Activated CD8-positive, alpha-beta T cell treated with anti-CD3 and anti-CD28 coated beads, Interleukin-2, amount 10 ng/mL, durations not matched to agents 7 days and 5 days (primary cell): ENCODE data around the gene TP53INP2. TPM values are rescaled to one million over a fixed set of nuclear protein-coding genes. Genes with fewer than 3 reads are reported as not detected.

Experiments used
- ATAC-seq: fragments of 150-1000 bp; cut with Tn5 transposase; one replicate; pipeline ENCODE4 v1.10.0; 2021; ENCODE audit warnings: moderate library complexity
- CTCF ChIA-PET: fragments of 350-600 bp; sonication (Branson Sonifier 250); formaldehyde crosslinking; loops from one replicate; lab custom pipeline; 2021; ENCODE audit warnings: antibody characterized with exemption; lab: Charles Lee
- POLR2A ChIA-PET: fragments of 350-600 bp; sonication (Branson Sonifier 250); formaldehyde crosslinking; loops from one replicate; lab custom pipeline; 2021; ENCODE audit warnings: antibody characterized with exemption; lab: Charles Lee
- DNase-seq: peaks from one replicate; pipeline ENCODE4 v3.0.0-alpha.2; 2020
- H3K27ac Mint-ChIP-seq: one replicate; pipeline ENCODE4 v1.8.0; 2021; ENCODE audit warnings: mild to moderate bottlenecking, mixed read lengths
- H3K27me3 Mint-ChIP-seq: one replicate; pipeline ENCODE4 v1.8.0; 2021; ENCODE audit warnings: low read depth, mixed read lengths
- H3K36me3 Mint-ChIP-seq: one replicate; pipeline ENCODE4 v1.8.0; 2021; ENCODE audit warnings: low read depth, mixed read lengths
- H3K4me1 Mint-ChIP-seq: one replicate; pipeline ENCODE4 v1.8.0; 2021; ENCODE audit warnings: low read depth, mixed read lengths
- H3K4me3 Mint-ChIP-seq: one replicate; pipeline ENCODE4 v1.8.0; 2021; ENCODE audit warnings: mild to moderate bottlenecking, mixed read lengths
- H3K9me3 Mint-ChIP-seq: one replicate; pipeline ENCODE4 v1.8.0; 2022; ENCODE audit warnings: mixed read lengths; ENCODE audit not compliant: insufficient read depth
- total RNA-seq, 2 experiments: library from RNA; stranded (reverse); gene quantifications; one replicate each; pipeline ENCODE4 v1.2.3, GENCODE V29; 2021

TP53INP2 gene
- total RNA-seq, 2 experiments from 2014 or later = 2.0 to 2.1 TPM

DNA sequence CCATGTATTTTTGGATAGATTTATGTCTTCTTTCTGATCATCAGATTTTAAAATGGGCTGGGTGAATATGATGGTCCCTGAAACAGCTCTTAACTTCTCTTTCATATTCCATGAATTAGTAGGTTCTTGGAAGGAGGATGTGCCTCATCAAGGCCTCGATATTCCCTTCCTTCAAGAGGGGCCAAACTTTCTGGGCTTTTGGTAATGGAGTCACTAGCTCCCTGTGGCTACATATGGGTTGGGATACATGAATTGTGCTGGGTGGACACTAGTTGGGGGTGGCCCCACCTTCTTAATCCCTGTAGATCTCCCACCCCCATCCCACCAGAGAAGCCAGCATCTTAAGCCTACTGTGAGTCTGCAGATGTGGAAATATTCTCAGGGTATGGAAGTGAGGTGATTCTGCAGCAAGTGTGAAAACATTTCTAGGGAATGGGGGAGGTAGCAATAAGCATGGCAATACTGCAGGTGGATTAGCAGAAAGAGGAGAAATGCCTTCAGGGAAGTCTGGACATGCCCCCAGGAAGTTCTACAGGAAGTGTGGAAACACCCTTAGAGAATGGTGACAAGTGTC lies 2.2 kb downstream of the TP53INP2 start:
- H3K4me1 Mint-ChIP-seq = peaks cover 44% of the 10 kb centered on the region
- CTCF ChIA-PET = interaction anchor here (0.8 to 7.3 kb wide), 7 partner anchors 63 to 394 kb away, joined by 3 to 77 read pairs (median 15); partner anchors contain the start of genes DYNLRB1 and MAP1LC3A
- DNase-seq = no peak
- no peaks in the 10 kb centered on the region for H3K9me3 Mint-ChIP-seq
- H3K36me3 Mint-ChIP-seq = no peaks in the 10 kb centered on the region
- POLR2A ChIA-PET = no interaction called here
- ATAC-seq = no peak
- H3K27ac Mint-ChIP-seq = no peak overlapping the region
- no peak overlapping the region for H3K4me3 Mint-ChIP-seq
- peaks cover 22% of the 10 kb centered on the region for H3K27me3 Mint-ChIP-seq

DNA sequence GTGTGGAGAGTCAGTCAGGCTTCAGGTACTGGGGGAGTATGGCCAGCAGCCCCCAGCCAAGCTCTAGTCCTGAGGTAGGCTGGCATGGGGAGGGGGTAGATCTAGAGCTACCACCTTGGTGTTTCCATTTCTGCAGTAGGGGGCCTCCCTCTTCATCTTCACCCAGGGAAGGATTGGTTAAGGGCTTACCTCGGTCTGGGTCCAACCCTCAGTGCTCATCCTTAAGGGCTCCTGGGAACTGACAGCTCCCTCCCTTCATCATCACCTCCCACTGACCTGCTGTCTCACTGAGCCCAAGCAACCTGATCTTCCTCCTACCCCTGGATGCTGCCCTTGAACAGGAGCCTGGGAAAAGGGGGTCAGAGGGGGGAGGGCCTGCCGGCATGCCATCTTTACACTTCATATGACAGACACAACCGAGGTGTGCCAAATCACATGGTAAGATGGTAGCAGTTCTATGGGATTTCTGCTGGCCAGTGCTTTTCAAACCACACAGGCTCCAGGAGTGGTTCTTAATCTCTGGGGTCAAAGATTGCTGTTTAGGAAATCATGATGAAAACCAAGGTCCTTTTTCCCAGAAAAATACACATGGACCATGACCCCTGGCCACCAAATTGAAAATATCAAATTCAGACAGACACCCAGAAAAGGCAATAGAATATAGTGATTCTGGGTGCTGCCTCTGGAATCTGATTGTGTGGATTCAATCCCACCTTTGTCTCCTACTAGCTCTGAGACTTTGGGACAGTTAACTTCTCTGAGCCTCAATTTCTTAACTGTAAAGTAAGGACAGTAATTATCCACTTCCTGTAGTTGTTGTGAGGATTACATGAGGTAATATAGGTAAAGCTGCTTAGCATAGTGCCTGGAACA lies 3.0 kb downstream of the TP53INP2 start:
- no peaks in the 10 kb centered on the region for H3K36me3 Mint-ChIP-seq
- peaks cover 18% of the 10 kb centered on the region for H3K27me3 Mint-ChIP-seq
- ChIA-PET CTCF (interaction anchor here (0.8 to 7.3 kb wide), 16 partner anchors 10 to 848 kb away, joined by 3 to 77 read pairs (median 6); partner anchors contain the start of genes DYNLRB1, MAP1LC3A and PIGU), POLR2A (interaction anchor here (1.1 kb wide), 1 partner anchor 191 kb away, joined by 4 read pairs; the partner anchor contains the start of gene DYNLRB1)
- DNase-seq (no peak), ATAC-seq (no peak)
- no peak overlapping the region for H3K4me3 Mint-ChIP-seq
- H3K27ac Mint-ChIP-seq = no peak overlapping the region
- no peaks in the 10 kb centered on the region for H3K9me3 Mint-ChIP-seq
- H3K4me1 Mint-ChIP-seq = peaks cover 44% of the 10 kb centered on the region

DNA sequence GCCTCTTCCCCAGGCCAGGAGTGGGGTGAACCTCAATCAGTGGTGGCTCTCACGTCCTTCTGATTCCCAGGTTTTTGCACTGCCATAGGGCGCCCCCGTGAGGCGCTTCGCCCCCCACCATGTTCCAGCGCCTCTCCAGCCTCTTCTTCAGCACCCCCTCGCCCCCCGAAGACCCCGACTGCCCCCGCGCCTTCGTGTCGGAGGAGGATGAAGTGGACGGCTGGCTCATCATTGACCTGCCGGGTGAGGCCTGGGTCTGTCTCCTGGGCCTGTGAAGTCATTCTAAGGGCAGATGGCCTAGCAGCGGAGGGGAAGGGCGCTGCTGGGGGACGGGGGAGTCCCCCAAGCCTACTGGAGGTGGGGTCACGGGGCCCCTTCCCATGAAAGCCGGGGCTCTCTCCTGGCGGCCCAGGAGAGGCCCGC lies 4.5 kb downstream of the TP53INP2 start:
- CTCF ChIA-PET = interaction anchor here (0.8 to 7.3 kb wide), 17 partner anchors 11 to 396 kb away, joined by 3 to 77 read pairs (median 6); partner anchors contain the start of genes DYNLRB1 and PIGU
- Mint-ChIP-seq H3K27me3 (peaks cover 6% of the 10 kb centered on the region), H3K36me3 (peaks cover 3% of the 10 kb centered on the region), H3K4me1 (peaks cover 37% of the 10 kb centered on the region), H3K9me3 (no peaks in the 10 kb centered on the region), H3K27ac (peak overlapping the region; percentile 71), H3K4me3 (peak overlapping the region; percentile 82)
- DNase-seq (peak; percentile 72), ATAC-seq (peak; percentile 8)
- POLR2A ChIA-PET = interaction anchor here (0.6 kb wide), 1 partner anchor 1477 kb away, joined by 3 read pairs; no protein-coding TSS in a partner anchor

DNA sequence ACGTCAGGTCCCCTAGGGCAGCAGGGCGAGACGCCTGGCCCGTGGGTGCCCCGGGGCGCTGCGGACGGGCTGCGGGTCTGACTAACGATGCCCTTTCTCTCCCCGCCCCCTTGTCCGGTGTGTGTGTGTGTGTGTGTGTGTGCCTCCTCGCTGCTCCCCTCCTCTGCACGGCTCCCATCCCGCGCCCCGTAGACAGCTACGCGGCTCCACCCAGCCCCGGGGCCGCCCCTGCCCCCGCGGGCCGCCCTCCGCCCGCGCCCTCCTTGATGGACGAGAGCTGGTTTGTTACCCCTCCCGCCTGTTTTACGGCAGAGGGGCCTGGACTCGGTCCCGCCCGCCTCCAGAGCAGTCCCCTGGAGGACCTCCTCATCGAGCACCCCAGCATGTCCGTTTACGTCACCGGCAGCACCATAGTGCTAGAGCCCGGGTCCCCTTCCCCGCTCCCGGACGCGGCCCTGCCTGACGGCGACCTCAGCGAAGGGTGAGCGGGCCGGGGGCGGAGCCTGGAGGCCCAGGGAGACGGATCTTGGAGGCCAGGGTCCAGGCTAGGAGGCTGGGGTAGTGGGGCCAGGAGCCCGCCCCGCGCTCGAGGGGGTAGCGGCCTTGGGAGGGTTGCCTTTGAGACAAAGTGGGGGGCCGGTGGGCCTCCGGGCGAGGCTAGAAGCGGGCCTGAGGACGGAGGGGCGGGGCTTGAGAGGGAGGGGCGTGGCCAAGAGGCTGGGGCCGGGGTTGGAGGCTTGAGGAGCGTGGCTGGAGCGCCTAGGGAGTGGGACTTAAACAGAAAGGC lies 5.1 kb downstream of the TP53INP2 start:
- H3K36me3 Mint-ChIP-seq = peaks cover 6% of the 10 kb centered on the region

DNA sequence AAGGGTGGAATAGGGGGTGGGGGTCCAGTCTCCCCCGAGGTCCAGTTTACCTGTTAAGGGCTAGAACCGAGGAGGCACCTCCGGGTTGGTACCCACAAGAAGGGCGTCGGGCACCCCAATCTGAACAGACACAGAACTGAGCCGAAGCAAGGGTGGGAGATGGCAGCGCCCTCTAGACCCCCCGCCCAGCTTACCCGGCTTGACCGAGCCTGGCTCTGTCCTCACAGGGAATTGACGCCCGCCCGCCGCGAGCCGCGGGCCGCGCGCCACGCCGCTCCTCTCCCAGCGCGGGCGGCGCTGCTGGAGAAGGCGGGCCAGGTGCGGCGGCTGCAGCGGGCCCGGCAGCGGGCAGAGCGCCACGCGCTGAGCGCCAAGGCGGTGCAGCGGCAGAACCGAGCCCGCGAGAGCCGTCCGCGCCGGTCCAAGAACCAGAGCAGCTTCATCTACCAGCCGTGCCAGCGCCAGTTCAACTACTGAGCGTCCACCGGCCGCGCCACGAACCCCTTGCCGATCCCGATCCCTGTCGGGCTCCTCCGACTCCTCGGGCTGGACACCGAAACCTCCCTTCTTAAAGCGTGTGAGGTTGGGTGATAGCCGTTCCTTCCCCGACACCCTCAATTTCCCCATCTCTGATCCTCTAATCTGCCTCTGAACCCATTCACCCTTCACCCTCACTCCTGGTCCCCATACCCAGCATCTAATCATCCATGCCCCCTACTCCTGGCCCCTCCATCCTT lies 5.9 kb downstream of the TP53INP2 start:
- peak; percentile 45 for ATAC-seq

More for the DNA sequence above, 5.1 kb downstream of the TP53INP2 start:
- Mint-ChIP-seq H3K27ac (peak overlapping the region; percentile 84), H3K4me1 (peaks cover 34% of the 10 kb centered on the region), H3K27me3 (peaks cover 6% of the 10 kb centered on the region), H3K9me3 (no peaks in the 10 kb centered on the region), H3K4me3 (peak overlapping the region; percentile 82)
- ChIA-PET POLR2A (interaction anchor here (0.6 kb wide), 1 partner anchor 1477 kb away, joined by 3 read pairs; no protein-coding TSS in a partner anchor), CTCF (interaction anchor here (0.6 to 7.3 kb wide), 7 partner anchors 10 to 397 kb away, joined by 3 to 59 read pairs (median 3); no protein-coding TSS in a partner anchor)
- ATAC-seq (peak; percentile 68), DNase-seq (peak; percentile 80)

DNA sequence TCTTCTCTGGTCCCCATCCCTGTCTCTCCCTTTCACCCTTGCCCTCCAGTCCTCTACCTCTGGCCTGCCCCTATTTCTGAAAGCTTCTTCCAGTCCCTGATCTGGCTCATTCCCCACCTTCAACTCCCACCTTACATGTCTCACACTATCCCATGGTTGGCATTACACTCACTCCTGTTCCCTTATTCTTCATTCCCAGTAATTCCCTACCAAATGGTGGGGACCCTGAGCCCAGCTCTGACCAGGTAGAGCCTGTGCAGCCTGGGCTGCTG lies 6.4 kb downstream of the TP53INP2 start:
- Mint-ChIP-seq H3K27me3 (peaks cover 6% of the 10 kb centered on the region), H3K36me3 (peaks cover 12% of the 10 kb centered on the region), H3K27ac (peak overlapping the region; percentile 68), H3K9me3 (no peaks in the 10 kb centered on the region), H3K4me3 (peak overlapping the region; percentile 75), H3K4me1 (peaks cover 24% of the 10 kb centered on the region)
- ChIA-PET CTCF (interaction anchor here (0.8 to 1.2 kb wide), 2 partner anchors 59 to 398 kb away, joined by 4 read pairs; no protein-coding TSS in a partner anchor), POLR2A (no interaction called here)
- no peak for ATAC-seq
- DNase-seq = no peak

More for the DNA sequence above, 5.9 kb downstream of the TP53INP2 start:
- POLR2A ChIA-PET = no interaction called here
- CTCF ChIA-PET = interaction anchor here (0.8 to 1.2 kb wide), 2 partner anchors 60 to 398 kb away, joined by 4 read pairs; no protein-coding TSS in a partner anchor
- peak; percentile 63 for DNase-seq
- H3K27ac Mint-ChIP-seq = peak overlapping the region; percentile 84
- peak overlapping the region; percentile 82 for H3K4me3 Mint-ChIP-seq
- H3K27me3 Mint-ChIP-seq = peaks cover 6% of the 10 kb centered on the region
- peaks cover 29% of the 10 kb centered on the region for H3K4me1 Mint-ChIP-seq
- H3K9me3 Mint-ChIP-seq = no peaks in the 10 kb centered on the region
- peaks cover 9% of the 10 kb centered on the region for H3K36me3 Mint-ChIP-seq

DNA sequence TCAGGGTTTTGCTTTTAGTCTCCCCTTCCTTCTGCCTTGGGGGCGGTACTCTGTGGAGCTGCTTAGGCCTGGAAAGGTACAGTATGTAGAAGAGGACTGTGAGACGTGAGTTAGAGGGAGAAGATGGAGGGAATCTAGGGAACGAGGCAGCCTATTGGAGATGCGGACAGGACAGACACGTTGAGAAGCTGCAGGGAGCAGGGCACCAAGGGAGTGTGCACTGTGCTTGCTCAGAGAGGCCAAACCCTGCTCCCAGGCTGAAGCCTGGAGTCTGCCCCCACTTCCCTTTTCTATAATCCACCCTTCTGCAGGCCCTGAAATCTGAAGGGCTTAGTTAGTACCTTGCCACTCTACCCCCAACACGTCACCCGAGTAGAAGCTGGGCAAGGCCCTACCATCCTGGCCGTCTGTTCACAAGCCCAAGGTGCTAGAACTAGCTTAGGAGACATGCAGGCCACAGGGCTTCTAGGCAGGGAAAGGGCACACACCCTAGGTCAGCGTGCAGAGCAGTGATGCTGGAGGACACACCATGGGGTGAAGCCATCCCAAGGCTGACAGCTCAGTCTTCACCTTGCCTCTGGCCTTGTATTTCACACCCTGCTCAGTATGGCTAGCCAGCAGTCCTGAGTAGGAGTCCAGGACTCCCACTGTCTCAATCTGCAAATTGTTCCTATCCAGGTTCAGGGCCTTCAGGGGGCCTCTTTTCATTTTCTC lies 6.9 kb downstream of the TP53INP2 start:
- peaks cover 22% of the 10 kb centered on the region for H3K4me1 Mint-ChIP-seq
- H3K4me3 Mint-ChIP-seq = peak overlapping the region; percentile 75
- H3K36me3 Mint-ChIP-seq = peaks cover 12% of the 10 kb centered on the region
- no peak overlapping the region for H3K27ac Mint-ChIP-seq
- ATAC-seq (no peak), DNase-seq (no peak)
- no peaks in the 10 kb centered on the region for H3K9me3 Mint-ChIP-seq
- ChIA-PET CTCF (interaction anchor here (0.8 to 1.2 kb wide), 2 partner anchors 59 to 399 kb away, joined by 4 read pairs; no protein-coding TSS in a partner anchor), POLR2A (no interaction called here)
- H3K27me3 Mint-ChIP-seq = peaks cover 6% of the 10 kb centered on the region

DNA sequence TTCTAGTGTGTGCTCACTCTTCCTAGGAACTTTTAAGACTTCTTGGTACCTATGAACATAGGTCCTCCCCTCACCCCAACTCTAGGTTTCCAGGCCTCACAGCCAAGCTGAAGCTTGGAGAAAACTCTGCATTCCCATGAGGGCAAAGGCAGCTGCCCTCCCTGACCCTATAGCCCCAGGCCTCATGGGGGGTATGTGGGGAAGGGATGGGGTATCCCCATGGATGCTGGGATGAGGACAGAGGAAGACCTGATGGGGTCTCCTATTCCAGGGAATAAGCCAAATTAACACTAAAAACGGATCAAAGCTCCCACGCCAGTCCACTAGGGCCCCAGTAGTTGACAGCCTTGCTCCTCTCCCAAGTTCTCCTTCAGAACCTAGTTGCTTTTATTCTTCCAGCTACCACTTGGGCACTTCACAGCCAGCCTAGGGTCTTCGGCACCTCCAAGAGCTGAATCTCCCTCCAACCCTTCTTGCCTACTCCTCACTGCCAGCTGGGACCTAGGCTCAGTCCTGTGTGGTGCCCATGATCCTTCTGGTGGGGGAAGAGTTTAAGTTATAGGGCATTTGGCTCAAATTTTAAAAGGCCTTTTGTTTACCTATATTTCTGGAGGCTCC lies 7.8 kb downstream of the TP53INP2 start:
- Mint-ChIP-seq H3K4me1 (peaks cover 17% of the 10 kb centered on the region), H3K9me3 (no peaks in the 10 kb centered on the region), H3K27me3 (peaks cover 6% of the 10 kb centered on the region), H3K4me3 (no peak overlapping the region), H3K27ac (no peak overlapping the region), H3K36me3 (peaks cover 12% of the 10 kb centered on the region)
- no peak for DNase-seq
- ATAC-seq = no peak
- CTCF ChIA-PET = interaction anchor here (0.7 to 1.3 kb wide), 3 partner anchors 35 to 399 kb away, joined by 3 to 5 read pairs (median 4); no protein-coding TSS in a partner anchor
- POLR2A ChIA-PET = no interaction called here

DNA sequence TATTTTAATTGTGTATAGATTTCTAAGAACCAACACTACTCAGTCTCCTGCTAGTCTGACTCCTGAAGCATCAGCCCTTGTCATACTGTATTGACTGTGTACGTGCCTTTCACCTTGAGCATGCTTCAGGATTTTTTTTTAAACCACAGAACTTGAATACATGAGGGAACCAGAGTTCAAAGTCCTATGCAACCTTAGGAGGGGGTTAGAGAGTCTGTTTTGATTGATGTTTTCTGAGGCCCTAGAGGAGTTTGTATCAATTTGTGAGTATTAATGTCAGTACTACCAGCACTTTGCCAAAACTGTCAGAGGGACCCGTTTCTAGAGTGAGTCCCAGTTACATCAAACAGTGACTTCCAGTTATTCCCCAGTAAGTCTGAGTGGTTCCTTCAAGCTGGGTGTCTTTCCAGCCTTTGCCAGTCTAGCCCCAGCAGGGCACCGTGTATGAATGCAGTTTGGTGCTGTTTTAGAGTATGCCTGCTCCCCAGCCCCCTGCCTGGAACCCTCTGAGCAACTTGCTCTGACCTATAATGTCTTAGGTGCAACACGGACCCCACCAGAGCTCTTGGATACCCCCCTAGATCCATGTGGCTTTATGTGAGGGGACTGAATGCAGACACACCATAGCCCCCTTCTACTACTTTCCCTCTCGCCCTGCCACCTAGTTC lies 8.5 kb downstream of the TP53INP2 start:
- Mint-ChIP-seq H3K4me3 (no peak overlapping the region), H3K27ac (no peak overlapping the region), H3K36me3 (peaks cover 16% of the 10 kb centered on the region), H3K9me3 (no peaks in the 10 kb centered on the region), H3K4me1 (peaks cover 15% of the 10 kb centered on the region), H3K27me3 (peaks cover 6% of the 10 kb centered on the region)
- DNase-seq (no peak), ATAC-seq (no peak)
- ChIA-PET CTCF (interaction anchor here (1.0 to 1.3 kb wide), 4 partner anchors 34 to 400 kb away, joined by 3 to 5 read pairs (median 4); no protein-coding TSS in a partner anchor), POLR2A (no interaction called here)
